ENCODE data around the gene ACVR2A.

Gene ACVR2A

GRCh38 chr2:147855977-147856376 is 11.1 kb downstream of the ACVR2A start:
- no peak for DNase-seq

GRCh38 chr2:147860009-147860408 is 15.2 kb downstream of the ACVR2A start:
- no peak for DNase-seq

- DNase-seq, result no peak
These were observed 18.2 kb downstream of the ACVR2A start for GRCh38 chr2:147862859-147863516.

- no peak for DNase-seq
These were observed 19.0 kb downstream of the ACVR2A start for GRCh38 chr2:147863835-147864234.

GRCh38 chr2:147865560-147865959 is 20.7 kb downstream of the ACVR2A start:
- DNase-seq, result no peak

GRCh38 chr2:147867050-147867449 is 22.2 kb downstream of the ACVR2A start:
- DNase-seq, result no peak

GRCh38 chr2:147869934-147870333 is 25.1 kb downstream of the ACVR2A start:
- DNase-seq, result no peak

- no peak for DNase-seq
These were observed 28.1 kb downstream of the ACVR2A start for GRCh38 chr2:147872967-147873366.

- DNase-seq, result no peak
These were observed 29.1 kb downstream of the ACVR2A start for GRCh38 chr2:147873859-147874483.

GRCh38 chr2:147879846-147880245 is 35.0 kb downstream of the ACVR2A start:
- no peak for DNase-seq

- DNase-seq, result no peak
These were observed 37.8 kb downstream of the ACVR2A start for GRCh38 chr2:147882631-147883030.

- DNase-seq, result no peak
These were observed 40.0 kb downstream of the ACVR2A start for GRCh38 chr2:147884830-147885229.

- no peak for DNase-seq
These were observed 41.3 kb downstream of the ACVR2A start for GRCh38 chr2:147886136-147886535.

GRCh38 chr2:147888680-147889079 is 43.9 kb downstream of the ACVR2A start:
- no peak for DNase-seq

GRCh38 chr2:147904051-147904450 is 59.2 kb downstream of the ACVR2A start:
- DNase-seq, result no peak

GRCh38 chr2:147909178-147909577 is 64.3 kb downstream of the ACVR2A start:
- DNase-seq, result no peak

- peak; percentile 78 for DNase-seq
These were observed 66.2 kb downstream of the ACVR2A start for GRCh38 chr2:147910990-147911473.

- peak; percentile 22 for DNase-seq
These were observed 69.1 kb downstream of the ACVR2A start for GRCh38 chr2:147913701-147914480.

- DNase-seq, result no peak
These were observed 71.2 kb downstream of the ACVR2A start for GRCh38 chr2:147916067-147916466.

GRCh38 chr2:147916723-147917122 is 71.9 kb downstream of the ACVR2A start:
- no peak for DNase-seq

- DNase-seq, result no peak
These were observed 72.3 kb downstream of the ACVR2A start for GRCh38 chr2:147917161-147917560.

- no peak for DNase-seq
These were observed 79.0 kb downstream of the ACVR2A start for GRCh38 chr2:147923846-147924245.

GRCh38 chr2:147924647-147925046 is 79.8 kb downstream of the ACVR2A start:
- no peak for DNase-seq

- DNase-seq, result no peak
These were observed 81.1 kb downstream of the ACVR2A start for GRCh38 chr2:147925886-147926285.
